A673 (cell line): ENCODE results near the gene JAKMIP1. TPM values are rescaled to one million over a fixed set of nuclear protein-coding genes. Genes with fewer than 3 reads are reported as not detected.

Experiments used
- BruUV-seq: library from RNA; stranded (reverse); fragments of 400-500 nt; replicated peaks from 2 replicates; lab custom pipeline; 2021; lab: Mats Ljungman, UMichigan
- CTCF ChIA-PET: fragments of 300-600 bp; sonication (Branson Sonifier 250); formaldehyde crosslinking; loops from one replicate; lab custom pipeline; 2022; ENCODE audit warnings: antibody characterized with exemption; lab: Charles Lee
- POLR2A ChIA-PET: fragments of 300-600 bp; sonication (Branson Sonifier 250); formaldehyde crosslinking; loops from one replicate; lab custom pipeline; 2022; ENCODE audit warnings: antibody characterized with exemption; ENCODE audit not compliant: low non-redundant PET; lab: Charles Lee
- DNase-seq: peaks from one replicate; pipeline ENCODE4 v3.0.0-alpha.2; 2015; ENCODE audit warnings: low spot score
- H3K27ac ChIP-seq: fragments of 200-600 bp; sonication (generic); 2 replicates; pipeline ENCODE4 v1.5.1; 2016; ENCODE audit warnings: mixed run types, low read depth, mild to moderate bottlenecking, mixed read lengths, antibody characterized with exemption, low read length; ENCODE audit not compliant: poor library complexity, severe bottlenecking
- H3K27me3 ChIP-seq: fragments of 200-600 bp; sonication (generic); replicated peaks from 2 replicates; pipeline ENCODE4 v1.6.1; 2017; ENCODE audit warnings: mixed run types, low read depth, mild to moderate bottlenecking, mixed read lengths, antibody characterized with exemption, low read length; ENCODE audit not compliant: insufficient read depth, poor library complexity
- H3K36me3 ChIP-seq: fragments of 200-600 bp; sonication (generic); 2 replicates; pipeline ENCODE4 v1.6.1; 2016; ENCODE audit warnings: mixed run types, mild to moderate bottlenecking, mixed read lengths, antibody characterized with exemption, low read length; ENCODE audit not compliant: insufficient read depth, poor library complexity, severe bottlenecking
- H3K4me1 ChIP-seq: fragments of 200-600 bp; sonication (generic); 2 replicates; pipeline ENCODE4 v1.6.1; 2017; ENCODE audit warnings: mixed run types, mild to moderate bottlenecking, mixed read lengths, antibody characterized with exemption, low read length; ENCODE audit not compliant: insufficient read depth, poor library complexity, severe bottlenecking
- H3K4me3 ChIP-seq: fragments of 200-600 bp; sonication (generic); 2 replicates; pipeline ENCODE4 v1.5.1; 2016; ENCODE audit warnings: low read depth, mixed run types, mild to moderate bottlenecking, mixed read lengths, low read length; ENCODE audit not compliant: poor library complexity, severe bottlenecking
- H3K9me3 ChIP-seq: fragments of 200-600 bp; sonication (generic); 2 replicates; pipeline ENCODE4 v1.6.1; 2016; ENCODE audit warnings: mixed run types, low read depth, mild to moderate bottlenecking, mixed read lengths, antibody characterized with exemption, low read length; ENCODE audit not compliant: poor library complexity, severe bottlenecking
- CTCF ChIP-seq: fragments of 300-800, 200-600 bp; sonication (generic); conservative IDR thresholded peaks from 2 replicates; pipeline ENCODE4 v1.5.1; 2017; ENCODE audit warnings: low read depth, mild to moderate bottlenecking, antibody characterized with exemption, low read length, moderate library complexity, mixed read lengths
- EZH2 ChIP-seq: fragments of 200-600 bp; sonication (generic); IDR thresholded peaks from 2 replicates; pipeline ENCODE4 v1.6.1; 2017; ENCODE audit warnings: borderline replicate concordance, low read depth, mild to moderate bottlenecking, mixed read lengths, antibody characterized with exemption, low read length; ENCODE audit not compliant: poor library complexity, severe bottlenecking
- intact Hi-C: fragments of 100-400 bp; cut with micrococcal nuclease; formaldehyde crosslinking; loops from one replicate; pipeline ENCODE4 v1.10.0; 2022; ENCODE audit not compliant: unreplicated experiment
- total RNA-seq: library from RNA; stranded (reverse); gene quantifications from 2 replicates; pipeline ENCODE4 v1.2.3, GENCODE V29; 2021

Gene JAKMIP1
- total RNA-seq, 1 experiment from 2014 or later, result not detected

- no peak for DNase-seq
- H3K27ac ChIP-seq, result no peak overlapping the region
- H3K4me3 ChIP-seq, result no peak overlapping the region
- TF ChIP-seq EZH2, result no peak
- no peak for TF ChIP-seq CTCF
- ChIA-PET CTCF (no interaction called here), POLR2A (no interaction called here)
- no peaks in the 10 kb centered on the region for H3K36me3 ChIP-seq
- peaks cover 49% of the 10 kb centered on the region for H3K27me3 ChIP-seq
- H3K9me3 ChIP-seq, result no peaks in the 10 kb centered on the region
- intact Hi-C loops, result no loop called here
- BruUV-seq, result no TSS peak
- no peaks in the 10 kb centered on the region for H3K4me1 ChIP-seq
These were observed 92.5 kb downstream of the JAKMIP1 start for GRCh38 chr4:6107886-6108285.

- intact Hi-C loops, result no loop called here
- H3K4me1 ChIP-seq, result no peaks in the 10 kb centered on the region
- peaks cover 46% of the 10 kb centered on the region for H3K27me3 ChIP-seq
- no peak overlapping the region for H3K4me3 ChIP-seq
- H3K9me3 ChIP-seq, result no peaks in the 10 kb centered on the region
- POLR2A ChIA-PET, result no interaction called here
- no peak overlapping the region for H3K27ac ChIP-seq
- no TSS peak for BruUV-seq
- H3K36me3 ChIP-seq, result no peaks in the 10 kb centered on the region
- CTCF ChIA-PET, result no interaction called here
- TF ChIP-seq CTCF, result no peak
- no peak for TF ChIP-seq EZH2
- no peak for DNase-seq
These were observed 93.1 kb downstream of the JAKMIP1 start for GRCh38 chr4:6107114-6107791.

- no peaks in the 10 kb centered on the region for H3K9me3 ChIP-seq
- H3K4me1 ChIP-seq, result no peaks in the 10 kb centered on the region
- ChIA-PET POLR2A (no interaction called here), CTCF (no interaction called here)
- H3K27me3 ChIP-seq, result peaks cover 40% of the 10 kb centered on the region
- H3K36me3 ChIP-seq, result no peaks in the 10 kb centered on the region
- H3K4me3 ChIP-seq, result no peak overlapping the region
- H3K27ac ChIP-seq, result no peak overlapping the region
- no peak for DNase-seq
- intact Hi-C loops, result no loop called here
- no TSS peak for BruUV-seq
- TF ChIP-seq EZH2 (no peak), CTCF (no peak)
These were observed 94.2 kb downstream of the JAKMIP1 start for GRCh38 chr4:6106156-6106555.
